ENCODE results near the gene SNTG2. TPM values are rescaled to one million over a fixed set of nuclear protein-coding genes. Genes with fewer than 3 reads are reported as not detected.

SNTG2 gene
- total RNA-seq, 1 experiment from 2014 or later = 20.5 TPM

DNA sequence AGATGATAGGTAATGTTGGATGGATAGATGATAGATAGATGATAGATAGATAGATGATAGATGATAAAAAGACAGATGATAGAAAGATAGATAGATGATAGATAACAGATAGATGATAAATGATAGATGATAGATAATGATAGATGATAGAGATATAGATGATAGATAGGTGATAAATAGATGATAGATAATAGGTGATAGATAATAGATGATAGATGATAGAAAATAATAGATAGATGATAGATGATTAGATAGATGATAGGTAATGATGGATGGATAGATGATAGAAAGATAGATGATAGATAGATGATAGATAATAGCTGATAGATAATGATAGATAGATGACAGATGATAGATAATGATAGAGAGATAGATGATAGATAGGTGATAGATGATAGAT lies 31.0 kb upstream of the SNTG2 start:
- TF ChIP-seq NFATC4 (CRISPR knock-in tag; IDR thresholded peaks at IDR 0.05) (no peak), ZNF532 (CRISPR knock-in tag; IDR thresholded peaks at IDR 0.05; ENCODE audit: borderline replicate concordance) (no peak), SMAD4 (CRISPR knock-in tag; IDR thresholded peaks at IDR 0.05) (no peak), ZNF263 (CRISPR knock-in tag; IDR thresholded peaks at IDR 0.05; ENCODE audit: low read depth) (no peak), EMX1 (CRISPR knock-in tag; IDR thresholded peaks at IDR 0.05) (no peak)
- CTCF ChIA-PET = no interaction called here
- Mint-ChIP-seq H3K36me3 (no peaks in the 10 kb centered on the region), H3K4me3 (no peak overlapping the region), H3K4me1 (peaks cover 20% of the 10 kb centered on the region), H3K27me3 (ENCODE audit: low read depth) (peaks cover 27% of the 10 kb centered on the region), H3K27ac (no peak overlapping the region), H3K9me3 (no peaks in the 10 kb centered on the region)
- no peak for ATAC-seq
- POLR2A ChIA-PET = no interaction called here
- no peak for DNase-seq (ENCODE audit: low spot score)

DNA sequence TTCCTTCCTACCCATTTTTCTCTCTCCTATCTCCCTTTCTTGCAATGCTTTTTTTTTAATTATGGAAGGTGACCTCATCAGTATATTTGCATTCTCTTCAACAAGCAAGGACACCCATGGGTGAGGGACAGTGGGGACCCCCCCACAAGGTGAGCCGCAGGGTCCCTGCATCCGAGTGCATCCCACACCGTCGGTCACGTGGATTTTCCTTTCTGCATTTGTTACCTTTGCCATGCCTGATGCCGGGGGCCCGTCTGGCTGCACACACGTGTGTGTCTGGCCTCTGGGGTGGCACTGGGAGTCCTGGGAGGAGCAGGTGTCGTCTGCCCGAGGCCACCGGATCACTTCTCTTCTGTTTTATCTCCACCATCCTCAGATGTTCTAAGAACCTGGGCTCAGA lies 30.1 kb upstream of the SNTG2 start:
- Mint-ChIP-seq H3K4me3 (no peak overlapping the region), H3K27me3 (ENCODE audit: low read depth) (peaks cover 26% of the 10 kb centered on the region), H3K27ac (no peak overlapping the region), H3K36me3 (peaks cover under 1% of the 10 kb centered on the region), H3K9me3 (no peaks in the 10 kb centered on the region), H3K4me1 (peaks cover 29% of the 10 kb centered on the region)
- no peak for DNase-seq (ENCODE audit: low spot score)
- no peak for ATAC-seq
- ChIA-PET CTCF (no interaction called here), POLR2A (no interaction called here)
- no peak for TF ChIP-seq ZNF423 (CRISPR knock-in tag; IDR thresholded peaks at IDR 0.05)
- no peak for TF ChIP-seq OVOL2 (CRISPR knock-in tag; IDR thresholded peaks at IDR 0.05; ENCODE audit: borderline replicate concordance)
- TF ChIP-seq NR3C1 (CRISPR knock-in tag; conservative IDR thresholded peaks at IDR 0.05; ENCODE audit: low read depth) = no peak
- TF ChIP-seq, protein P1, sequence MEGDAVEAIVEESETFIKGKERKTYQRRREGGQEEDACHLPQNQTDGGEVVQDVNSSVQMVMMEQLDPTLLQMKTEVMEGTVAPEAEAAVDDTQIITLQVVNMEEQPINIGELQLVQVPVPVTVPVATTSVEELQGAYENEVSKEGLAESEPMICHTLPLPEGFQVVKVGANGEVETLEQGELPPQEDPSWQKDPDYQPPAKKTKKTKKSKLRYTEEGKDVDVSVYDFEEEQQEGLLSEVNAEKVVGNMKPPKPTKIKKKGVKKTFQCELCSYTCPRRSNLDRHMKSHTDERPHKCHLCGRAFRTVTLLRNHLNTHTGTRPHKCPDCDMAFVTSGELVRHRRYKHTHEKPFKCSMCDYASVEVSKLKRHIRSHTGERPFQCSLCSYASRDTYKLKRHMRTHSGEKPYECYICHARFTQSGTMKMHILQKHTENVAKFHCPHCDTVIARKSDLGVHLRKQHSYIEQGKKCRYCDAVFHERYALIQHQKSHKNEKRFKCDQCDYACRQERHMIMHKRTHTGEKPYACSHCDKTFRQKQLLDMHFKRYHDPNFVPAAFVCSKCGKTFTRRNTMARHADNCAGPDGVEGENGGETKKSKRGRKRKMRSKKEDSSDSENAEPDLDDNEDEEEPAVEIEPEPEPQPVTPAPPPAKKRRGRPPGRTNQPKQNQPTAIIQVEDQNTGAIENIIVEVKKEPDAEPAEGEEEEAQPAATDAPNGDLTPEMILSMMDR (IDR thresholded peaks at IDR 0.05) = no peak
- no peak for TF ChIP-seq ZNF138 (CRISPR knock-in tag; conservative IDR thresholded peaks at IDR 0.05)
- TF ChIP-seq ZNF263 (CRISPR knock-in tag; IDR thresholded peaks at IDR 0.05; ENCODE audit: low read depth) = no peak
- no peak for TF ChIP-seq GRHL2 (CRISPR knock-in tag; IDR thresholded peaks at IDR 0.05; ENCODE audit: insufficient replicate concordance, severe bottlenecking)
- TF ChIP-seq GTF2I (CRISPR knock-in tag; conservative IDR thresholded peaks at IDR 0.05) = no peak

- no peak for DNase-seq (ENCODE audit: low spot score)
- POLR2A ChIA-PET = no interaction called here
- Mint-ChIP-seq H3K4me3 (no peak overlapping the region), H3K27ac (no peak overlapping the region), H3K27me3 (ENCODE audit: low read depth) (peaks cover 24% of the 10 kb centered on the region), H3K9me3 (no peaks in the 10 kb centered on the region; the same call in 1 of the 2 replicates), H3K36me3 (peaks cover 4% of the 10 kb centered on the region), H3K4me1 (peaks cover 33% of the 10 kb centered on the region)
- ATAC-seq = no peak
- CTCF ChIA-PET = no interaction called here
- TF ChIP-seq ZNF138 (CRISPR knock-in tag; conservative IDR thresholded peaks at IDR 0.05) (no peak), PREB (CRISPR knock-in tag; IDR thresholded peaks at IDR 0.05; ENCODE audit: borderline replicate concordance) (no peak), SOX15 (CRISPR knock-in tag; IDR thresholded peaks at IDR 0.05) (no peak), E2F4 (CRISPR knock-in tag; IDR thresholded peaks at IDR 0.05; ENCODE audit: borderline replicate concordance, low read depth) (no peak), RORB (CRISPR knock-in tag; IDR thresholded peaks at IDR 0.05) (no peak), ESRRA (CRISPR knock-in tag; IDR thresholded peaks at IDR 0.05; ENCODE audit: borderline replicate concordance) (no peak), MAX (CRISPR knock-in tag; IDR thresholded peaks at IDR 0.05) (no peak)
- TF ChIP-seq, protein P2, sequence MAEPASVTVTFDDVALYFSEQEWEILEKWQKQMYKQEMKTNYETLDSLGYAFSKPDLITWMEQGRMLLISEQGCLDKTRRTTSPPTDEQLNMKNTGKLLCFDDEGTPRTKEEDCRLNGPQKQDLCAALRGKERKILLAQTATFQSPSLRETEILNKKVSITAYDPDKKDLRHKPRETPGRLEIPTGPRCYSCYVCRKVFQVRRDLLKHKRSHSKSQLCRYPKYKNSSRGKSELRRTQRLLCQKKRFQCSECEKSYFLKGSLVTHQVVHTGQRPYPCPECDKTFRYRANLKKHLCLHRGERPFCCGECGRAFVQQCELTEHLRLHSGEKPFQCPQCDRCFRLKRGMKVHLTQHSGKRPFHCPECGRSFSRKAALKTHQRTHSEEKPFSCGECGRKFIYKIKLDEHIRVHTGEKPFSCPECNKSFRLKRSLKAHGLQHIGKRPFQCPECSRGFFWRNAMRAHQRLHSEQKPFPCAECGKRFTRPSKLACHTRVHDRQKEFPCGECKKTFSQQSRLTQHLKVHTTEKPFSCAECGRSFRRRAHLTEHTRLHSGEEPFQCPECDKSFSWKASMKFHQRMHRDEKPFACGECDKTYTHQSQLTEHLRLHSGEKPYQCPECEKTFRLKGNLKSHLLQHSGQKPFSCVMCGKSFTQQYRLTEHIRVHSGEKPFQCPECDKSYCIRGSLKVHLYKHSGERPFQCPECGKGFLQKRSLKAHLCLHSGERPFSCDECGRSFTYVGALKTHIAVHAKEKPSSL (CRISPR knock-in tag; conservative IDR thresholded peaks at IDR 0.05) = no peak
- TF ChIP-seq, protein P3, sequence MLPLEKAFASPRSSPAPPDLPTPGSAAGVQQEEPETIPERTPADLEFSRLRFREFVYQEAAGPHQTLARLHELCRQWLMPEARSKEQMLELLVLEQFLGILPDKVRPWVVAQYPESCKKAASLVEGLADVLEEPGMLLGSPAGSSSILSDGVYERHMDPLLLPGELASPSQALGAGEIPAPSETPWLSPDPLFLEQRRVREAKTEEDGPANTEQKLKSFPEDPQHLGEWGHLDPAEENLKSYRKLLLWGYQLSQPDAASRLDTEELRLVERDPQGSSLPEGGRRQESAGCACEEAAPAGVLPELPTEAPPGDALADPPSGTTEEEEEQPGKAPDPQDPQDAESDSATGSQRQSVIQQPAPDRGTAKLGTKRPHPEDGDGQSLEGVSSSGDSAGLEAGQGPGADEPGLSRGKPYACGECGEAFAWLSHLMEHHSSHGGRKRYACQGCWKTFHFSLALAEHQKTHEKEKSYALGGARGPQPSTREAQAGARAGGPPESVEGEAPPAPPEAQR (CRISPR knock-in tag; IDR thresholded peaks at IDR 0.05) = no peak
These were observed 29.6 kb upstream of the SNTG2 start for GRCh38 chr2:920999-921398.
